CD4-positive, alpha-beta T cell (primary cell): ENCODE data around the gene OR2T10. TPM values are rescaled to one million over a fixed set of nuclear protein-coding genes. Genes with fewer than 3 reads are reported as not detected.
A peak's percentile ranks its signal among the peaks of the same experiment; 100 is the strongest.
"Not testable (repeated sequence)": the region's sequence is repeated elsewhere in the genome, so short reads cannot be mapped to it uniquely, and the experiment has no call there.

Experiments
- ATAC-seq: fragments of 200-7000 bp; cut with Tn5 transposase; one replicate; pipeline ENCODE4 v1.10.0; 2022; ENCODE audit warnings: mild to moderate bottlenecking; ENCODE audit not compliant: poor library complexity
- CTCF ChIA-PET: fragments of 350-600 bp; sonication (Branson Sonifier 250); formaldehyde crosslinking; loops from one replicate; lab custom pipeline; 2021; ENCODE audit warnings: antibody characterized with exemption, inconsistent platforms; lab: Charles Lee
- POLR2A ChIA-PET: fragments of 350-600 bp; sonication (Branson Sonifier 250); formaldehyde crosslinking; loops from one replicate; lab custom pipeline; 2021; ENCODE audit warnings: antibody characterized with exemption, inconsistent platforms; lab: Charles Lee
- DNase-seq, 14 experiments: peaks; one replicate each; pipeline ENCODE4 v3.0.0-alpha.2; 2013 to 2020; ENCODE audit warnings: mixed read lengths in 2 of 14
- H3K27ac ChIP-seq, 2 donors: one replicate each; pipeline versions ENCODE4 v1.5.1 to v1.7.0; 2013; ENCODE audit warnings: low read length in 2 of 2, low read depth in 1 of 2, mild to moderate bottlenecking in 1 of 2
- H3K27me3 ChIP-seq, 2 experiments: 1 replicate in 1 of 2; 2 replicates in 1 of 2; pipeline versions ENCODE4 v1.6.1 to v1.7.0; 2013; ENCODE audit warnings: low read length in 2 of 2, control low read depth in 1 of 2, mild to moderate bottlenecking in 1 of 2, moderate library complexity in 1 of 2; ENCODE audit not compliant: insufficient read depth in 2 of 2, control insufficient read depth in 1 of 2
- H3K36me3 ChIP-seq: one replicate; pipeline ENCODE4 v1.6.1; 2013; ENCODE audit warnings: low read length, control low read depth; ENCODE audit not compliant: insufficient read depth
- H3K4me1 ChIP-seq: one replicate; pipeline ENCODE4 v1.6.1; 2013; ENCODE audit warnings: low read length, control low read depth; ENCODE audit not compliant: insufficient read depth
- H3K4me3 ChIP-seq: one replicate; pipeline ENCODE4 v1.5.1; 2013; ENCODE audit warnings: mild to moderate bottlenecking, low read length, moderate library complexity
- H3K9me3 ChIP-seq, 2 experiments: 1 replicate in 1 of 2; 2 replicates in 1 of 2; pipeline versions ENCODE4 v1.6.1 to v1.7.0; 2013; ENCODE audit warnings: low read length in 2 of 2, mild to moderate bottlenecking in 2 of 2, control low read depth in 1 of 2, moderate library complexity in 1 of 2; ENCODE audit not compliant: control insufficient read depth in 1 of 2, insufficient read depth in 1 of 2
- H3K27ac Mint-ChIP-seq: one replicate; pipeline ENCODE4 v1.8.0; 2020; ENCODE audit warnings: mixed read lengths
- H3K27me3 Mint-ChIP-seq: one replicate; pipeline ENCODE4 v1.8.0; 2021; ENCODE audit warnings: mixed read lengths
- H3K36me3 Mint-ChIP-seq: one replicate; pipeline ENCODE4 v1.8.0; 2021; ENCODE audit warnings: low read depth, mixed read lengths
- H3K4me1 Mint-ChIP-seq: one replicate; pipeline ENCODE4 v1.8.0; 2021; ENCODE audit warnings: low read depth, mixed read lengths
- H3K4me3 Mint-ChIP-seq: one replicate; pipeline ENCODE4 v1.8.0; 2020; ENCODE audit warnings: mild to moderate bottlenecking, mixed read lengths
- H3K9me3 Mint-ChIP-seq: one replicate; pipeline ENCODE4 v1.8.0; 2020; ENCODE audit warnings: mixed read lengths
- intact Hi-C, 2 experiments: fragments of 100-400 bp; cut with DNase I in 1 of 2; cut with micrococcal nuclease in 1 of 2; formaldehyde crosslinking; loops; one replicate each; pipeline versions ENCODE4 v1.15.1 to v1.9.0; 2023 to 2025; cut with DNase I, micrococcal nuclease
- total RNA-seq, 174 experiments: library from RNA in 2 of 174; stranded (reverse) in 2 of 174; gene quantifications; one replicate each; pipeline ENCODE4 v1.2.3 and lab custom pipeline; 2021 to 2026

The OR2T10 gene
- total RNA-seq, 2 experiments from 2014 or later = not detected

DNA sequence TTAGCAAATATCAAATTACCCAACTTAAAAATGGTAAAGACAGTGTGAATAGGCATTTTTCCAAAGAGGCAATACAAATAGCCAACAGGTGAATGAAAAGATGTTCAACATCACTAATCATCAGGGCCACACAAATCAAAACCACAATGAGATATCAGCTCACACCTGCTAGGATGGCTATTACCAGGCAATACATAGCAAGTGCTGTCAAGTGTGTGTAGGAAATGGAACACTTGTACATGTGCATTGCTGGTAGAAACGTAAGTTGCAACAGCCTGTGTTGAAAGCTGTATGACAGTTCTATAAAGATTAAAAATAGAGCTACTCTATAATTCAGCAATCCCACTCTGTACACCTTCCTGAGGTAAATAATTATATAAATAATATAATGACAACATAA lies 25.5 kb downstream of the OR2T10 start:
- H3K9me3 Mint-ChIP-seq, POLR2A ChIA-PET, H3K27ac Mint-ChIP-seq: not testable (repeated sequence)

GRCh38 chr1:248570811-248571210 lies 26.7 kb downstream of the OR2T10 start:
- H3K27me3 Mint-ChIP-seq, H3K27me3 ChIP-seq, H3K9me3 ChIP-seq, POLR2A ChIA-PET, H3K36me3 ChIP-seq, DNase-seq, H3K4me3 ChIP-seq, CTCF ChIA-PET, H3K4me3 Mint-ChIP-seq, H3K36me3 Mint-ChIP-seq, H3K4me1 ChIP-seq, ATAC-seq, H3K9me3 Mint-ChIP-seq, intact Hi-C loops, H3K27ac ChIP-seq: not testable (repeated sequence)
- peak overlapping the region; percentile 42 for H3K27ac Mint-ChIP-seq
- peaks cover 14% of the 10 kb centered on the region for H3K4me1 Mint-ChIP-seq

More for the DNA sequence above, 25.5 kb downstream of the OR2T10 start:
- H3K27me3 ChIP-seq, H3K4me1 Mint-ChIP-seq, ATAC-seq, H3K27me3 Mint-ChIP-seq, H3K4me3 Mint-ChIP-seq, H3K36me3 Mint-ChIP-seq, H3K36me3 ChIP-seq, H3K4me3 ChIP-seq, H3K27ac ChIP-seq, H3K9me3 ChIP-seq, H3K4me1 ChIP-seq, DNase-seq, CTCF ChIA-PET, intact Hi-C loops: not testable (repeated sequence)

GRCh38 chr1:248569049-248569448 lies 28.5 kb downstream of the OR2T10 start:
- CTCF ChIA-PET, DNase-seq, H3K27ac Mint-ChIP-seq: not testable (repeated sequence)

DNA sequence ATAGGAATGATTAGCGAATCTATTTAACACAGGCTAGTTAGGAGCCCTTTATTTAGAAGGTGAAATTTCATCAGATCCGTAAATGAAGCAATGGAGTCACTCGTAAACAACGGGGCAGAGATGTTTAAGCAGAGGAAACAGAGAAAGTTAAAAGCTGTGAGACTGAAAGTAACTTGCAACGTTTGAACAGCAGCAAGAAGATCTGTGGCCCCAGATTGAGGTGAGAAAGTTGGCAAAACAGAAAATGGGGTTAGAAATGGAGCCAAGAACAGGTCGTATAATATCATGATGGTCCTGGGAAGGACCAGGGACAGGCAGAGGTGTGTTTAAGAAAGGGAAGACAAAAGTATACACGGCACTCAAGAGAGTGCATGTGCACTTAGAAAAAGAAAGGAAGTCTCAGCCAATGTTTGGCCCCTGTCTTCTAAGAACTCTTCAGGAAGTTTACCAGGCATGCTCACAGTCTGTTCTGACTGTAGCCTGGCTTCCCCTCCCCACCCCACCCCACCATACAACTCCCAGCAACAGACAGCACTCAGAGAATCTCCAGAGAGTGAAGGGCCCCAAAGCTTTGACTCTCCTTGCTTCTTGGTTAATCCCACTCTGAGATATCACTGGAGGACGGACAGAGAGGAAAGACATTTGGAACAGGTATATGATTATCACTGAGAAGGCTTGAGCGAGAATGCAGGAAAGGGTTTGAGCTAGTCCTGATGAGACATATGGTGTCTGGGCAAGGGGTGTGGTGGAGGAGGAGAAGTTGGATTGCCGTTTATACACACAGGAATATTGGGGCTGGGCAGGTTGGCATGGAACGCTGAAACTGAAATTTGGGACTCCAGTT lies 31.7 kb downstream of the OR2T10 start:
- H3K27me3 Mint-ChIP-seq, intact Hi-C loops, CTCF ChIA-PET, H3K9me3 ChIP-seq, H3K9me3 Mint-ChIP-seq, H3K36me3 Mint-ChIP-seq, H3K36me3 ChIP-seq, H3K27me3 ChIP-seq, H3K4me1 ChIP-seq: not testable (repeated sequence)
- Mint-ChIP-seq H3K4me1 (peaks cover 16% of the 10 kb centered on the region), H3K27ac (peak overlapping the region; percentile 85), H3K4me3 (peak overlapping the region; percentile 84)
- ATAC-seq (peak; percentile 86), DNase-seq (peak in 6 of 14 experiments; percentile 1 to 56 (median 15))
- peak overlapping the region in 1 of 2 donors; percentile 15 for H3K27ac ChIP-seq
- POLR2A ChIA-PET = interaction anchor here (0.9 kb wide), 1 partner anchor 84 kb away, joined by 4 read pairs; no protein-coding TSS in a partner anchor
- H3K4me3 ChIP-seq = peak overlapping the region; percentile 40

More at GRCh38 chr1:248569049-248569448, 28.5 kb downstream of the OR2T10 start:
- ATAC-seq, H3K27ac ChIP-seq, H3K36me3 Mint-ChIP-seq, intact Hi-C loops, H3K9me3 Mint-ChIP-seq, H3K4me3 ChIP-seq, H3K4me3 Mint-ChIP-seq, POLR2A ChIA-PET, H3K27me3 Mint-ChIP-seq, H3K9me3 ChIP-seq, H3K27me3 ChIP-seq, H3K4me1 ChIP-seq, H3K36me3 ChIP-seq: not testable (repeated sequence)
- peaks cover 19% of the 10 kb centered on the region for H3K4me1 Mint-ChIP-seq

DNA sequence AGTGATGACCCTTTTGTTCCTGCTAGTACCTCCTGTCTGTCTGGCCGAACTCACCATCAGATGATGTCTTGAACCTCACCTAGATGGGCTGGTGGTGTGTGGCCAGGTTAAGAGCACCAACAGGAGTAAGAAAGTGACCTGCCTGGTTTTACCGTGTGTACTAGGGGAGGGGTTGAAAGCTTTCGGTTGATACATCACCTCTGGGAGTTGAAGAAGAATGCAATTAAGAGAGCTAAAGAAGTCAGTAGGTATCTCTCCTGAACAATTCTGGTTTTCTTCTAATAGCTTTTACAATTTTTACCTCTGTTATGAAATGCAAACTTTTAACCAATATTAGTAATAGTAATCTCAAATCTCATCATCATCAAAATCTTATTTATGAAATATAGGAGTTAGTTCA lies 34.8 kb downstream of the OR2T10 start, which contains the start of gene OR2T29:
TSS of gene OR2T29 (minus strand) at position 101 of the 400 bp plus-strand sequence. CDS start 3,281 bp downstream, outside the sequence.
- H3K27me3 ChIP-seq, POLR2A ChIA-PET, H3K4me3 Mint-ChIP-seq, DNase-seq, CTCF ChIA-PET, intact Hi-C loops, H3K9me3 ChIP-seq, H3K27me3 Mint-ChIP-seq, H3K9me3 Mint-ChIP-seq, H3K4me1 ChIP-seq, ATAC-seq, H3K27ac ChIP-seq, H3K36me3 Mint-ChIP-seq, H3K27ac Mint-ChIP-seq, H3K36me3 ChIP-seq, H3K4me3 ChIP-seq: not testable (repeated sequence)
- H3K4me1 Mint-ChIP-seq = peaks cover 12% of the 10 kb centered on the region

GRCh38 chr1:248551027-248551426 lies 46.5 kb downstream of the OR2T10 start:
- H3K4me1 Mint-ChIP-seq, H3K27ac ChIP-seq, ATAC-seq, DNase-seq, intact Hi-C loops, POLR2A ChIA-PET, H3K9me3 Mint-ChIP-seq, H3K36me3 ChIP-seq, H3K36me3 Mint-ChIP-seq, H3K27ac Mint-ChIP-seq, H3K4me3 Mint-ChIP-seq, H3K4me1 ChIP-seq, H3K9me3 ChIP-seq, H3K27me3 ChIP-seq, H3K27me3 Mint-ChIP-seq, CTCF ChIA-PET, H3K4me3 ChIP-seq: not testable (repeated sequence)

DNA sequence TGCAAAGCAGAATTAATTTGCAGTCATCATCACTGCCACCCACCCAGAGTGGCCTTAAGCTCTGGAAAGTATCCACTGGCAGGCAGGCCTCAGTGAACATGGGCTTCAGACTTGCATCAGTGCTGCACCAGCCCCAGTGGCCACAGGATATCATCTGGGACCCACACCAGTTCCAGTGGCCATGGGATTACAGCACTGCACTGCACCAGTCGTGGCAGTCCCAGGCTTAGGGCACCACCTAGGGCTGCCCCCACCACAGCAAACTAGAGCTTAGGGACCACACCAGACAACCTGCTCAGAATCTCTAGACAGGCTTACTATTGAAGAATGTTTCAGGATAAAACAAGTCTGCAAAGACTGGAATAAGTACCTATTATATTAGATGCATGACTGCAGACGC lies 50.1 kb downstream of the OR2T10 start:
- H3K9me3 ChIP-seq, H3K4me3 Mint-ChIP-seq, DNase-seq, H3K27ac Mint-ChIP-seq, H3K27ac ChIP-seq, H3K36me3 Mint-ChIP-seq, H3K36me3 ChIP-seq, H3K4me1 ChIP-seq, H3K27me3 Mint-ChIP-seq, ATAC-seq, H3K27me3 ChIP-seq, H3K4me3 ChIP-seq, H3K4me1 Mint-ChIP-seq, POLR2A ChIA-PET, intact Hi-C loops, H3K9me3 Mint-ChIP-seq, CTCF ChIA-PET: not testable (repeated sequence)
